Uterus (tissue), 2 donors: ENCODE measurements around the gene DGKD.

Experiments used
- CTCF ChIP-seq, 4 experiments: fragments of 200-600 bp in 2 of 4; fragments of 450-650 bp in 2 of 4; sonication (generic) in 2 of 4; IDR thresholded peaks; one replicate each; pipeline ENCODE4 v1.5.1; 2016 to 2019; ENCODE audit warnings: antibody characterized with exemption in 4 of 4, mild to moderate bottlenecking in 2 of 4, moderate library complexity in 1 of 4
- POLR2A ChIP-seq, 2 donors: fragments of 450-650 bp; IDR thresholded peaks; one replicate each; pipeline ENCODE4 v1.6.1; 2016; ENCODE audit warnings: antibody characterized with exemption in 2 of 2, mild to moderate bottlenecking in 1 of 2, moderate library complexity in 1 of 2

- TF ChIP-seq CTCF (IDR thresholded peaks at IDR 0.05) (no peak), POLR2A (IDR thresholded peaks at IDR 0.05) (no peak)
Measured at GRCh38 chr2:233482616-233483015, 128.3 kb downstream of the DGKD start.
